GM12878 (cell line): ENCODE results near the gene DCUN1D3. TPM values are rescaled to one million over a fixed set of nuclear protein-coding genes. Genes with fewer than 3 reads are reported as not detected.
"Not testable (repeated sequence)": the region's sequence is repeated elsewhere in the genome, so short reads cannot be mapped to it uniquely, and the experiment has no call there.

Experiments used
- ATAC-seq: fragments of 200-7000 bp; cut with Tn5 transposase; 3 replicates; pipeline ENCODE4 v1.9.1; 2020; ENCODE audit warnings: mild to moderate bottlenecking, moderate library complexity
- BruUV-seq: library from RNA; stranded (reverse); fragments of 400-500 nt; replicated peaks from 2 replicates; lab custom pipeline; 2021; lab: Mats Ljungman, UMichigan
- CTCF ChIA-PET: fragments of 300-600 bp; sonication (Branson Sonifier 250); formaldehyde crosslinking; extraction: SDS; loops from one replicate; lab custom pipeline; 2021; ENCODE audit warnings: inconsistent platforms; lab: Yijun Ruan, JAX
- POLR2A ChIA-PET: fragments of 350-600 bp; formaldehyde crosslinking; extraction: SDS; loops from one replicate; lab custom pipeline; 2021; ENCODE audit warnings: inconsistent platforms; lab: Charles Lee
- RAD21 ChIA-PET: fragments of 300-600 bp; sonication (Branson Sonifier 250); formaldehyde crosslinking; loops from one replicate; lab custom pipeline; 2023; ENCODE audit warnings: antibody characterized with exemption; ENCODE audit not compliant: unreplicated experiment; lab: Charles Lee
- SMC1A ChIA-PET: fragments of 300-600 bp; sonication (Branson Sonifier 250); formaldehyde crosslinking; loops from one replicate; lab custom pipeline; 2023; ENCODE audit not compliant: unreplicated experiment, uncharacterized antibody; lab: Charles Lee
- DNase-seq: peaks from one replicate; pipeline ENCODE4 v3.0.0-alpha.2; 2011; ENCODE audit warnings: low read depth, low spot score
- FAIRE-seq: peaks from 3 replicates; lab custom pipeline; 2011; peaks lifted over from hg19 to GRCh38; lab: Jason Lieb, UNC
- H2AFZ ChIP-seq: 2 replicates; pipeline ENCODE4 v1.6.0; 2011; ENCODE audit warnings: low read depth, low read length, control low read depth; ENCODE audit not compliant: control insufficient read depth
- H3K27ac ChIP-seq: 2 replicates; pipeline ENCODE4 v1.5.1; 2011; ENCODE audit warnings: control low read depth; ENCODE audit not compliant: control insufficient read depth, insufficient read depth
- H3K27me3 ChIP-seq, 2 experiments: replicated peaks in 1 of 2; 2 replicates each; pipeline versions ENCODE4 v1.6.0 to v1.6.1; 2011; ENCODE audit warnings: low read length in 1 of 2; ENCODE audit not compliant: control insufficient read depth in 2 of 2, insufficient read depth in 2 of 2
- H3K36me3 ChIP-seq, 2 experiments: 2 replicates each; pipeline ENCODE4 v1.5.1; 2011; ENCODE audit warnings: low read length in 1 of 2; ENCODE audit not compliant: control insufficient read depth in 2 of 2, insufficient read depth in 2 of 2
- H3K4me1 ChIP-seq: 2 replicates; pipeline ENCODE4 v1.6.1; 2011; ENCODE audit warnings: mild to moderate bottlenecking, low read length, moderate library complexity, mixed read lengths; ENCODE audit not compliant: control insufficient read depth, insufficient read depth
- H3K4me2 ChIP-seq: 2 replicates; pipeline ENCODE4 v1.6.0; 2011; ENCODE audit warnings: control low read depth; ENCODE audit not compliant: control insufficient read depth, insufficient read depth
- H3K4me3 ChIP-seq: fragments of 200-600 bp; sonication (generic); 2 replicates; pipeline ENCODE4 v1.5.1; 2016
- H3K79me2 ChIP-seq: 2 replicates; pipeline ENCODE4 v1.6.0; 2011; ENCODE audit warnings: low read length; ENCODE audit not compliant: control insufficient read depth, insufficient read depth
- H3K9ac ChIP-seq: 2 replicates; pipeline ENCODE4 v1.8.0; 2011; ENCODE audit warnings: low read length, control low read depth, mixed read lengths; ENCODE audit not compliant: control insufficient read depth, insufficient read depth
- H3K9me3 ChIP-seq: replicated peaks from 3 replicates; pipeline ENCODE4 v1.5.1; 2011; ENCODE audit warnings: mild to moderate bottlenecking, low read length; ENCODE audit not compliant: control insufficient read depth, insufficient read depth
- H4K20me1 ChIP-seq: 2 replicates; pipeline ENCODE4 v1.6.0; 2011; ENCODE audit not compliant: control insufficient read depth, insufficient read depth
- IKZF2 ChIP-seq, 2 experiments: fragments of 450-650 bp; IDR thresholded peaks; 2 replicates each; pipeline ENCODE4 v1.6.1; 2017; ENCODE audit warnings: mild to moderate bottlenecking in 2 of 2, moderate library complexity in 2 of 2
- MTA2 ChIP-seq: fragments of 450-650 bp; IDR thresholded peaks from 2 replicates; pipeline ENCODE4 v1.6.1; 2016; ENCODE audit warnings: low read depth, mild to moderate bottlenecking, moderate library complexity
- WGBS: methylation state at CpG from one replicate; pipeline ENCODE4 v1.1.6; 2016; ENCODE audit warnings: low lambda C conversion rate; ENCODE audit not compliant: insufficient replicate concordance, insufficient coverage; ENCODE audit errors: missing lambda C conversion rate; 5-methylcytosine and 5-hydroxymethylcytosine counted together
- in situ Hi-C: fragments of 300-500 bp; cut with MboI; formaldehyde crosslinking; loops from 9 replicates; pipeline ENCODE4 v1.14.3; 2018; ENCODE audit warnings: mixed read lengths
- intact Hi-C: fragments of 100-400 bp; cut with micrococcal nuclease; formaldehyde crosslinking; loops from one replicate; pipeline ENCODE4 v1.14.2; 2022; ENCODE audit not compliant: unreplicated experiment
- polyA plus RNA-seq, 11 experiments: library from polyadenylated mRNA; depleted of rRNA in 4 of 11; unstranded in 6 of 11; stranded (reverse) in 5 of 11; fragments of >200 nt; fragmentation: Nextera tagmentation in 4 of 11; fragmentation: Illumina TruSeq in 1 of 11; extraction: Ambion mirVana in 4 of 11; extraction: Trizol in 1 of 11; gene quantifications; 1 replicate in 1 of 11; 2 replicates in 10 of 11; pipeline versions ENCODE4 v1.2.1 to v1.2.3, GENCODE V29; 2011 to 2016; ENCODE audit warnings: inconsistent platforms in 2 of 11, missing spikeins in 2 of 11, low read depth in 1 of 11
- total RNA-seq, 4 experiments: library from RNA; depleted of rRNA in 3 of 4; stranded (reverse); fragments of >200 nt in 3 of 4; fragmentation: Illumina TruSeq in 1 of 4; extraction: Trizol in 1 of 4; gene quantifications; 2 replicates each; pipeline versions ENCODE4 v1.2.1 to v1.2.3, GENCODE V29; 2013 to 2021
- TF ChIP-seq, protein P1 (sequence below): fragments of 450-650 bp; IDR thresholded peaks from 2 replicates; pipeline ENCODE4 v1.6.1; 2016; ENCODE audit warnings: mild to moderate bottlenecking

DCUN1D3 gene
- total and polyA plus RNA-seq, 10 of the 15 experiments (the other 5 are each of a cell fraction or from before 2014, with no cell fraction given), result 0.47 to 4.5 (median 1.9) TPM

DNA sequence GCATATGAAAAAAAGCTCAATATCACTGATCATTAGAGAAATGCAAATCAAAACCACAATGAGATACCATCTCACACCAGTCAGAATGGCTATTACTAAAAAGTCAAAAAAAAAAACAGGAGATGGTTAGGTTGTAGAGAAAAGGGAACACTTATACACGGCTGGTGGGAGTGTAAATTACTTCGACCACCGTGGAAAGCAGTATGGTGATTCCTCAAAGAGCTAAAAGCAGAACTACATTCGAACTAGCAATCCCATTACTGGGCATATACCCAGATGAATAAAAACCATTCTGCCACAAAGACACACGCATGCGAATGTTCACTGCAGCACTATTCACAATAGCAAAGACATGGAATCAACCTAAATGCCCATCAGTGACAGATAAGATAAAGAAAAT, 35.8 kb downstream of the DCUN1D3 start:
- peaks cover 28% of the 10 kb centered on the region for H3K4me1 ChIP-seq
- in situ Hi-C loops, H4K20me1 ChIP-seq, H3K36me3 ChIP-seq, H3K9me3 ChIP-seq, H3K4me2 ChIP-seq, FAIRE-seq, H3K4me3 ChIP-seq, H3K9ac ChIP-seq, H3K27me3 ChIP-seq, BruUV-seq, H2AFZ ChIP-seq, DNase-seq, intact Hi-C loops: not testable (repeated sequence)
- H3K27ac ChIP-seq, result peak overlapping the region; percentile 98
- SMC1A ChIA-PET, result interaction anchor here (0.7 to 6.1 kb wide), 11 partner anchors 10 to 100 kb away, joined by 3 to 83 read pairs (median 9); partner anchors contain the start of genes DCUN1D3 and LYRM1
- peaks cover 16% of the 10 kb centered on the region for H3K79me2 ChIP-seq
- RAD21 ChIA-PET, result interaction anchor here (1.3 to 6.0 kb wide), 4 partner anchors 10 to 35 kb away, joined by 3 to 48 read pairs (median 18); partner anchors contain the start of genes DCUN1D3 and LYRM1
- TF ChIP-seq IKZF2 (IDR thresholded peaks at IDR 0.05), result 0 out of 4 replicates have a peak, but pooled peaks of 1 of the 2 experiments have one; percentile 11
- TF ChIP-seq MTA2, result peak; percentile 63; the same call in 1 of the 2 replicates
- TF ChIP-seq, protein P1, sequence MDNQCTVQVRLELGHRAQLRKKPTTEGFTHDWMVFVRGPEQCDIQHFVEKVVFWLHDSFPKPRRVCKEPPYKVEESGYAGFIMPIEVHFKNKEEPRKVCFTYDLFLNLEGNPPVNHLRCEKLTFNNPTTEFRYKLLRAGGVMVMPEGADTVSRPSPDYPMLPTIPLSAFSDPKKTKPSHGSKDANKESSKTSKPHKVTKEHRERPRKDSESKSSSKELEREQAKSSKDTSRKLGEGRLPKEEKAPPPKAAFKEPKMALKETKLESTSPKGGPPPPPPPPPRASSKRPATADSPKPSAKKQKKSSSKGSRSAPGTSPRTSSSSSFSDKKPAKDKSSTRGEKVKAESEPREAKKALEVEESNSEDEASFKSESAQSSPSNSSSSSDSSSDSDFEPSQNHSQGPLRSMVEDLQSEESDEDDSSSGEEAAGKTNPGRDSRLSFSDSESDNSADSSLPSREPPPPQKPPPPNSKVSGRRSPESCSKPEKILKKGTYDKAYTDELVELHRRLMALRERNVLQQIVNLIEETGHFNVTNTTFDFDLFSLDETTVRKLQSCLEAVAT, result peak; percentile 33; the same call in 1 of the 2 replicates
- CTCF ChIA-PET, result interaction anchor here (1.0 to 6.8 kb wide), 3 partner anchors 11 to 16 kb away, joined by 3 to 51 read pairs (median 40); no protein-coding TSS in a partner anchor
- 42% methylated on average over 6 of the region's 6 CpGs for WGBS
- ATAC-seq, result peak; percentile 14; the same call in 2 of the 3 replicates
- POLR2A ChIA-PET, result interaction anchor here (0.8 to 5.3 kb wide), 4 partner anchors 10 to 47 kb away, joined by 4 to 44 read pairs (median 8); no protein-coding TSS in a partner anchor
